ENCODE data around the gene UBN2.
A peak's percentile ranks its signal among the peaks of the same experiment; 100 is the strongest.
"Not testable (repeated sequence)": the region's sequence is repeated elsewhere in the genome, so short reads cannot be mapped to it uniquely, and the experiment has no call there.

The UBN2 gene

DNA sequence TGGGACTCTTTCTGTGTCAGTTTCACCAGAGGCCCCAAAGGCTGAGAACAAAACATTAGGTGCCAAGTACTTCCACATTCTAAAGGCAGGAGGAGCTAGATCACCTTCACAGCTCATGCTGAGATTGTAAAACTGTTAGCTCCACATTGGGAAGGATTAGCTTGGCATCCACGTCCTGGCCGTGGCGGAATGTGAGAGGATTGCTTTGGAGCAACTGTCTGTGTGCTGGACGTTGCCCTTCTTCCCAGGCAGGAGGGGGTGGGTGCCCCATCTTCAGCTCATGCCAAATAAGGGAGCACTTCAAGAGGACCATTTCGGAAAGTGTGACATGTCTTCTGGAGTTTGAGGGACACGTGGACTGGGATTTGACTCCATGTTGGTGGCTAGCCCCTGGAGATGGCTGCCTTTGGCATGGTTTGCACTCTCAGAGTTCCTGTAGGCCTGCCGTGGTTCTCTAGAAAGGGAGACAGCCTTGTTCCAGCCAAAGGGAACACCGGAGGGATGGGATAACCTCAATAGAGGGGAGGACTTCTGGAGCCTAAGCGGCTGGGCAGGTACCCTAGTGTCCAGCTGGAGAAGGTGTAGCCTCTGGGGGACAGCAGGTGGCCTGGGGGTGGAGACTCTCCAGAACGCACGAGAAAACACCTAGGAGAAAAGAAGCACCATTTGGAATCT, 90.2 kb downstream of the UBN2 start:
- TF ChIP-seq, protein P1, sequence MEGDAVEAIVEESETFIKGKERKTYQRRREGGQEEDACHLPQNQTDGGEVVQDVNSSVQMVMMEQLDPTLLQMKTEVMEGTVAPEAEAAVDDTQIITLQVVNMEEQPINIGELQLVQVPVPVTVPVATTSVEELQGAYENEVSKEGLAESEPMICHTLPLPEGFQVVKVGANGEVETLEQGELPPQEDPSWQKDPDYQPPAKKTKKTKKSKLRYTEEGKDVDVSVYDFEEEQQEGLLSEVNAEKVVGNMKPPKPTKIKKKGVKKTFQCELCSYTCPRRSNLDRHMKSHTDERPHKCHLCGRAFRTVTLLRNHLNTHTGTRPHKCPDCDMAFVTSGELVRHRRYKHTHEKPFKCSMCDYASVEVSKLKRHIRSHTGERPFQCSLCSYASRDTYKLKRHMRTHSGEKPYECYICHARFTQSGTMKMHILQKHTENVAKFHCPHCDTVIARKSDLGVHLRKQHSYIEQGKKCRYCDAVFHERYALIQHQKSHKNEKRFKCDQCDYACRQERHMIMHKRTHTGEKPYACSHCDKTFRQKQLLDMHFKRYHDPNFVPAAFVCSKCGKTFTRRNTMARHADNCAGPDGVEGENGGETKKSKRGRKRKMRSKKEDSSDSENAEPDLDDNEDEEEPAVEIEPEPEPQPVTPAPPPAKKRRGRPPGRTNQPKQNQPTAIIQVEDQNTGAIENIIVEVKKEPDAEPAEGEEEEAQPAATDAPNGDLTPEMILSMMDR (IDR thresholded peaks at IDR 0.05; ENCODE audit: low read depth, low read length, missing control alignments), result peak; percentile 48
- H3K4me3 ChIP-seq (ENCODE audit: low read depth, low read length), result no peak overlapping the region
- DNase-seq (ENCODE audit: low read depth), result no peak

DNA sequence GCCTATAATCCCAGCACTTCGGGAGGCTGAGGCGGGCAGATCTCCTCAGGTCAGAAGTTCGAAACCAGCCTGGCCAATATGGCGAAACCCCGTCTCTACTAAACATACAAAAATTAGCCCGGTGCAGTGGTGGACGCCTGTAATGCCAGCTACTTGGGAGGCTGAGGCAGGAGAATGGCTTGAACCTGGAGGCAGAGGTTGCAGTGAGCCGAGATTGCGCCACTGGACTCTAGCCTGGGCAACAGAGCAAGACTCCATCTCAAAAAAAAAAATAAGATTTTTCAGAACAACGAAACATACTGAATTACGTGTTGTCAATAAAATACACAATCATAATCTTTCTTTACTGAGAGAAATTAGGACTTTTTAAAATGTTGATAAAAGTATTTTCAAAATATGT, 93.7 kb downstream of the UBN2 start:
- not testable (repeated sequence) for H3K4me3 ChIP-seq (ENCODE audit: low read depth, low read length); DNase-seq (ENCODE audit: low read depth)

DNA sequence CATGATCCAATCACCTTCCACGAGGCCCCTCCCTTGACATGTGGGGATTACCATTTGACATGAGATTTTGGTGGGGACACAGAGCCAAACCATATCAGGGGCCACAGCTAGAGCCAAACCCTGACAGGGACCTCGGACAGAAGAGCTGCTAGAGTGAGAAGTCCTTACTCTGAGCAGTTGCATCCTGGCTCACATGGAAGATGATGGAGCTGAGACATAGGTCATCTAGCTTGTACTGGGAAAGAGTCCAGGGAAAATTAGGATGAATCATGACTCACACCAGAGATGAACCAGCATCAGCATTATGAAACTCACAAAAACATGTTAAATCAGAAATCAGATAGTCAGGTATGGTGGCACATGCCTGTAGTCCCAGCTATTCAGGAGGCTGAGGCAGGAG, 97.3 kb downstream of the UBN2 start:
- TF ChIP-seq, protein P1 (IDR thresholded peaks at IDR 0.05; ENCODE audit: low read depth, low read length, missing control alignments), result no peak

DNA sequence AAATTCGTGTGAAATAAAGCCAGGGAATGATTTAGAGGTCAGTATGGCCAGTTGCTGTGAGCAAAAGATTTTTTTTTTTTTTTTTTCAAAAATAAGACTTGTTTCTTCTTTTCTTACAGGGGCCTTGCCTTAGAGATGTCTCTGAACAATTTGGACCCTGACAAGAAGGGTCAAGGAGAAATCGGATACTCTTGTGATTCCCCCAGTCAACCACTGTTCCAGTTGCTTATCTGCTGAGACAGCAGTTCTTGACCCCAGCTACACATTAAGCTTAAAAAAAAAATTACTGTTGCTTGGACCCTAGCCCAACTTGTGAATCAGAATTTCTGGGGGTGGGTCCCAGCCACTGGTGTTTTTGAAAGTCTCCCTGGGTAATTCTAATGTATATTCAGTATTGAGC, 98.1 kb downstream of the UBN2 start:
- DNase-seq (ENCODE audit: low read depth), result no peak
- TF ChIP-seq, protein P1 (IDR thresholded peaks at IDR 0.05; ENCODE audit: low read depth, low read length, missing control alignments), result no peak

More for the DNA sequence above, 97.3 kb downstream of the UBN2 start:
- DNase-seq (ENCODE audit: low read depth), result no peak
- H3K4me3 ChIP-seq (ENCODE audit: low read depth, low read length), result no peak overlapping the region

DNA sequence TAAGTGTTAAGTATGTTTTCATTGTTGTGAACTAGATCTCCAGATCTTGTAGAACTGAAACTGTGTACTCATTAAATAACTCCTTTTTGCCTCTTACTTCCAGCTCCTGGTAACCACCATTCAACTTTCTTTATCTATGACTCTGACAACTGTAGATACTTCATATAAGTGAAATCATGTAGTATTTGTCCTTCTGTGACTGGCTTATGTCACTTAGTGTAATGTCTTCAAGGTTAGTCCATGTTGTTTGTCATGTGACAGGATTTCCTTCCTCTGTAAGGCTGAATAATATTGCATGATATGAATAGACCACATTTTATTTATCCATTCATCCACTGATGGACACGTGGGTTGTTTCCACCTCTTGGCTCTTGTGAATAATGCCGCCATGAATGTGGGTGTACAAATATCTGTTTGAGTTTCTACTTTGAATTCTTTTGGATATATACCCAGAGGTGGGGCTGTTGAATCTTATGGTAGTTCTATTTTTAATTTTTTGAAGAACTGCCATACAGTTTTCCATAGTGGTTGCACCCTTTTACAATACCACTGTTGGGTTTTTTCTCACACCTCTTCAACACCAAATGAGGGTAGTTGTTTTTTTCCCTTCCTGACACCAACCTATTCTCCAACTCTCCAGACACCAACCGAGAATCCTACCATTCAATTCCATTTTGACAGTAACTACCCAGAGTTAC, 99.4 kb downstream of the UBN2 start:
- TF ChIP-seq, protein P1 (IDR thresholded peaks at IDR 0.05; ENCODE audit: low read depth, low read length, missing control alignments), result no peak
- H3K4me3 ChIP-seq (ENCODE audit: low read depth, low read length), result no peak overlapping the region
- no peak for DNase-seq (ENCODE audit: low read depth)

More for the DNA sequence above, 98.1 kb downstream of the UBN2 start:
- no peak overlapping the region for H3K4me3 ChIP-seq (ENCODE audit: low read depth, low read length)

DNA sequence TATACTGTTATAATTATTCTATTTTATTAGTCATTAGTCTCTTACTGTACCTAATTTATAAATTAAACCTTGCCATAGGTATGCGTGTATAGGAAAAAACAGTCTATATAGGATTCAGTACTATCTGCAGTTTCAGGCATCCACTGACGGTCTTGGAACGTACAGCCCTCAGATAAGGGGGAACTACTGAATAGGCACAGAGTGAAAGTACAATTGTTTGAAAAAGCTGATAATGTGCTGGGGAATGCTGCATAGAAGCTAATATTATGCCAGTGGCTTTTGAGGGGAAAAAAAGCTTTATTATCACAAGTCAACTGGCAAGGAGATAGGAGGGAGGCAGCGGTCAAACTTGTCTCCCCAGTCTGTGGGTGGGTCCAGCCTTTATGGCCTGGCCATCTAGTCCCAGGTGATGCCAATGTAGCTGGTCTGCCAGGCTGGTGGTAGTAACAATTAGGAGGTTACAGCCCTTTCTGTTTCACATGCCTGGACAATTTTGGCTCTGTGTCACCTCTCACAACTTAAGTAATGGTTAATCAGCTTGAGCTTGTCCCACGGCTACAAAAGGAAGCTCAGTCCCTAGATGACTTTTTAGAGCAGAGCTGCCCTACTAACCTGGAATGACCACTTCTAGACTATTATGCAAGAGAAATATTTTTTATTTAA, 101.8 kb downstream of the UBN2 start:
- no peak overlapping the region for H3K4me3 ChIP-seq (ENCODE audit: low read depth, low read length)
- TF ChIP-seq, protein P1 (IDR thresholded peaks at IDR 0.05; ENCODE audit: low read depth, low read length, missing control alignments), result no peak
- DNase-seq (ENCODE audit: low read depth), result no peak

DNA sequence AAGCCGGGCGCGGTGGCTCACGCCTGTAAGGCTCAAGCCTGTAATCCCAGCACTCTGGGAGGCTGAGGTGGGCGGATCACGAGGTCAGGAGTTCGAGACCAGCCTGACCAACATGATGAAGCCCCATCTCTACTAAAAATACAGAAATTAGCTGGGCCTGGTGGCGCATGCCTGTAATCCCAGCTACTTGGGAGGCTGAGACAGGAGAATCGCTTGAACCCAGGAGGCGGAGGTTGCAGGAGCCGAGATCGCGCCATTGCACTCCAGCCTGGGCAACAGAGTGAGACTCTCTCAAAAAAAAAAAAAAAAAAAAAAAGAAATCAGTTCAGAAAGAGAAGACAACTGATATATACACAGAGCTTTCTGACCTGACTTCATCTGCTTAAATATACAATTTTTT, 102.4 kb downstream of the UBN2 start:
- not testable (repeated sequence) for DNase-seq (ENCODE audit: low read depth); H3K4me3 ChIP-seq (ENCODE audit: low read depth, low read length)

Data from GM12864 (cell line).